Left cardiac atrium (tissue), 4 donors: Measurements from ENCODE around the gene PFN3. TPM values are rescaled to one million over a fixed set of nuclear protein-coding genes. Genes with fewer than 3 reads are reported as not detected.
"Not testable (repeated sequence)": the region's sequence is repeated elsewhere in the genome, so short reads cannot be mapped to it uniquely, and the experiment has no call there.

Experiments
- ATAC-seq, 2 donors: fragments of 200-7000 bp; cut with Tn5 transposase; one replicate each; pipeline ENCODE4 v1.9.1; 2020; ENCODE audit warnings: mild to moderate bottlenecking in 2 of 2, moderate library complexity in 2 of 2
- DNase-seq: peaks from one replicate; pipeline ENCODE4 v3.0.0-alpha.2; 2020
- intact Hi-C, 2 donors: fragments of 100-400 bp; cut with DNase I; formaldehyde crosslinking; loops; one replicate each; pipeline versions ENCODE4 v1.14.1 to v1.15.1; 2022 to 2023
- total RNA-seq, 2 donors: library from RNA; stranded (reverse); fragmentation: NEBNext Ultra II Directional; extraction: Animal tissue kit (Norgen Biotek cat#: 25700); gene quantifications; one replicate each; pipeline ENCODE4 v1.2.1, GENCODE V29; 2021
- donor health status: DM: no; HTN: yes; CAD: no.
- donor health status: DM: no; HTN: yes; CAD: no; lungs with severe emphysema.
- donor health status: DM: yes; HTN: yes; CAD: no.
- donor health status: Dilated cardiomyopathy.

Gene PFN3
- total RNA-seq, 2 donors from 2014 or later = not detected

DNA sequence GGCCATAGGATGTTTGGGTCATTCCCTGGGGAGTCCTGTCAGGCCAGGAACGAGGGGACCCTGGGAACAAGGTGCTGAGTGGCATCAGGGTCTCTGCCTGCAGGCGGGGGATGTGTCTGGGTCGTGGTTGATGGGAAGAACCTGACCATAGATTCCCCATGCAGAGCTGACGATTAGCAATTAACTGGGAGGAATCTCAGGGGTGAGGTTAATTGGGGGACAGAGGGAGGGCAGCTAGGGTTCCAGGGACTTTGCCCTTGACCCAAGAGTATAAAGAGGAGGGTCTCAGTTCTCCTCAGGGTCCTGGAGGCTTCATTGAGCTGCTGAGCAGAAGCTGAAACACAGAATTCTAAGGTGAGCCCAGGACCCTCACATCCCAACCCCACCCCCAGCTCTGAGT, 16.3 kb downstream of the PFN3 start, which contains the start of gene SLC34A1:
Gene SLC34A1, plus strand, starts transcription at position 301 of the 400 bp plus-strand sequence. CDS start 1,308 bp downstream, outside the sequence.
- DNase-seq (no peak), ATAC-seq (no peak)
- intact Hi-C loops = loop anchor here in 1 of 2 donors (5.0 kb wide), 1 partner anchor 67 kb away; no protein-coding TSS in a partner anchor

- no peak for ATAC-seq
- intact Hi-C loops = loop anchor here in 1 of 2 donors (5.0 kb wide), 1 partner anchor 66 kb away; no protein-coding TSS in a partner anchor
- DNase-seq = no peak
Observed at GRCh38 chr5:177383181-177383580, 17.3 kb downstream of the PFN3 start.

- DNase-seq = no peak
- intact Hi-C loops = loop anchor here in 1 of 2 donors (5.0 kb wide), 1 partner anchor 65 kb away; no protein-coding TSS in a partner anchor
- peak; percentile 63 to 78 for ATAC-seq
Observed at GRCh38 chr5:177382423-177383029, 17.9 kb downstream of the PFN3 start.

- no peak for DNase-seq
- no peak for ATAC-seq
- intact Hi-C loops = loop anchor here in 1 of 2 donors (5.0 kb wide), 1 partner anchor 63 kb away; no protein-coding TSS in a partner anchor
Observed at GRCh38 chr5:177380805-177381126, 19.7 kb downstream of the PFN3 start.

DNA sequence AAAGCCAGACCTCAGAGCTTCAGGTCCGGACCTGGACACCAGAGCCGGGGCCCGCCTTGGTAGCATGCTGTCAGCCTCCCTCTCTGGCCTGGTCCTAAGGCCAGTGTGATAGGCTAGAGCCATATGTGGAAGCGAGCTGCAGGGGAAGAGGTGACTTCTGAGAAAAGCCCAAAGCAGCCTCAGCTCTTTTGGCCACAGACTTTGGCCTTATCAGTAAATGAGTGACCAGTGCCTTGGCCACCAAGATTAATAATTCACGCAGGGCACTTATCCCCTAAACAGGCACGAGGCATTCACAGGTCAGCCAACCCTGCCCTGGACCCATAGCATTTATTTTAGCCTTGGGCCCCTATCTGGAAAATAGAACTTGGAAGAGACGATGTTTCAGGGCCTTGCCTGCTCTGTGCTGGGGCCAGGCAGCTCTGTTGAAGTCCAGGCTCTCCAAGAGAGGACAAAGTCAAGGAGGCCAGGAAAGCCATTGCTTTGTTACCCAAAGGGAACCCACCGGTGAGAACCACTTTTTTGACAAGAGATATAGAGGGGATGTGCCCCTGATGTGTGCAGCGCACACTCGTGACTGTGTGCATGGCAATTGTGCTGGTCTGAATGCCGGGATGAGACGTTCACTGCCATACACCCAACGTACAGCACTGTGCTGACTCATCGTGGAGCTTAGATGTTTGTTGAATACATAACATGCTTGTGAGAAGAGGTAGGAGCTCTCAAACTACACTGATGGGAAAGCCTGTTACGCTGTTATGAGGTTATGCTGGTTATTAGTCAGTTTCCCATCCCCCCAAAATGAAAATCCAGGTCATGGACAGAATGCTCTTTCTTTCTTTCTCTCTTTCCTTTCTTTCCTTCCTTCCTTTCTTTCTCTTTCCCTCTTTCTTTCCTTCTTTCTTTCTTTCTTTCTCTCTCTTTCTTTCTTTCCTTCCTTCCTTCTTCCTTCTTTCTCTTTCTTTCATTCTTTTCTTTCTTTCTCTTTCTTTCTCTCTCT, 21.3 kb downstream of the PFN3 start:
- ATAC-seq = no peak
- intact Hi-C loops = no loop called here
- DNase-seq = no peak

- no peak for DNase-seq
- no peak for ATAC-seq
- intact Hi-C loops = no loop called here
Observed at GRCh38 chr5:177377851-177378776, 22.3 kb downstream of the PFN3 start.

DNA sequence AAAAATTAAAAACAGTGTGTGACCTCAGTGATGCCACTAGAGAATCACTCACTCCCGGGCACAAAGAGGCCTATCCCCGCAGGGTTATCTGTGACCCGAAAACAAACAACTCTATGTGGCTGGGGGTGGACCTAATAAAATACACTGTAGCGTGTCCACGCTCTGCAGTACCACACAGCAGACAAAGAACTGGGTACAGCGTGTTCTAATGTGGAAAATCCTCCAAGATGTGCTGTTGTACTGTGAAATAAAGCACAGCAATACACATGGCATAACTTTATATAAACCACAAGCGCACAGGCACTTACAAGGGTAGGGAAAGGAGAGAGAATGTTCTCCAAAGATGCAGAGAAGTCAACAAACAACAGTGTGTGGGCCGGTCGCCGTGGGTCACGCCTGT, 24.4 kb downstream of the PFN3 start:
- DNase-seq = no peak
- intact Hi-C loops = no loop called here
- ATAC-seq = no peak

DNA sequence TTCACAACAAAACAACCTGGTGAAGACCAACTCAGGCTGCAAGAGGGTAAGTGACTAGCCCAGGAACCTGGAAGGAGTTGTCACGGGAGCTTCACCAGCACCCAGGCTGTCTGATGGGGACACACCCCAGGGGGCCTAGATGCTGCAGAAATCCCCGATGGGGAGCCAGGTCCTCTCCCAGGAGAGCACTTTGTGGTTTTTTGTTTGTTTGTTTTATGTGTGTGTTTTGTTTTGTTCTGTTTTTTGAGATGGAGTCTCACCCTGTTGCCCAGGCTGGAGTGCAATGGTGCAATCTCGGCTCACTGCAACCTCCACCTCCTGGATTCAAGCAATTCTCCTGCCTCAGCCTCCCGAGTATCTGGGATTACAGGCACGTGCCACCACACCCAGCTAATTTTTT, 24.9 kb downstream of the PFN3 start:
- intact Hi-C loops, DNase-seq, ATAC-seq: not testable (repeated sequence)

- intact Hi-C loops = no loop called here
- ATAC-seq = no peak
- DNase-seq = no peak
Observed at GRCh38 chr5:177374211-177374610, 26.2 kb downstream of the PFN3 start.

GRCh38 chr5:177373806-177374205, 26.7 kb downstream of the PFN3 start:
- ATAC-seq = no peak
- DNase-seq = no peak
- intact Hi-C loops = no loop called here

DNA sequence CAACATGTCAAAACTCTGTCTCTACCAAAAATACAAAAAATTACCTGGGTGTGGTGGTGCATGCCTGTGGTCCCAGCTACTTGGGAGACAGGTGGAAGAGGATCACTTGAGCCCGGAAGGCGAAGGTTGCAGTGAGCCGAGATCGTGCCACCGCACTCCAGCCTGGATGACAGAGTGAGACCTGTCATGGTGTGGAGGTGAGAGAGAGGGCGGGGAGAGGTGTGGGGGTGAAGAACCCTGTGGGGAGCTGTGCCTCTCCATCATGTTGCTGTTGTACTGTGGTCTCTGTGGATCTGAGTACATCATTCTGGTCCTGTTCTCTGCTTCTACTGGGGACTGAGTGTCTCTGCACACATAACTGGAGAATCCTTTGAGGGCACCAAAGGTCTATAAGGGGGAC, 27.6 kb downstream of the PFN3 start:
- no peak for DNase-seq
- ATAC-seq = no peak
- intact Hi-C loops = no loop called here

DNA sequence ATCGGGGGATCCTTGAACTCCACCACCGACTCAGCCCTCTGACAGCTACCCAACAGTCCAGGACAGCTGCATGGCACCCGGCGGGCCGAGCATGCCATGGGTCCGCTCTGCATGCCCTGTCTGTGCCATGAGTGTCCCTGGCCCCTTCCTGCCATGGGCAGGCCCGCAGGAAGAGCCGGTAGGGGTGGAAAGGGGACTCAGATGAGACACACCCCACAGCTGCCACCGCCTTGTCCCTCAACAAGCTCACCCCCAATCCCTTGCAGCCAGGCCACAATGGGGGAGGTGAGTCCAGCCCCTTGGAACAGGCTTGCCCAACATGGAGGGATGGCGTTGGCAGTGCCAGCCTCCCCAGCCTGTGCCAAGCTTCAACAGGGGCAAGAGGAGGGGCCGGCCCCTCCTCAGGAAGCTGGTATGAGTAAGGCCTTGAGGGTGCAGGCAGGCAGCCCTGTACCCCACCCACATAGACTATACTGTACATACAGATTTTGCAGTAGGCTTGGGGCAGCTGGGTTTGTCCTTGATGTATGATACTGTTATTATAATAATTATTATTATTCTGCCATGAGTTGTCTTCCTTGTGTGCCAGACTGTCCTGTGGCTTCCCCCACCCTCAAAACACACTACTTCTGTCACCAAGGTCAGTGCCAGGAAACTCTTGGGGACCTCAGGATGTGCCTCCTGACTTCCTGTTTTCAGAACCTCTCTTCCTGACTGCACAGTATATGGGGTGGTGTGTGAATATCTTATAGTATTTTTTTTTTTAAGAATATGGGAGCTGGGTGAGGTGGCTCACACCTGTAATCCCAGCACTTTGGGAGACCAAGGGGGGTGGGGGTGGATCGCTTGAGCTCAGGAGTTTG, 28.2 kb downstream of the PFN3 start:
- intact Hi-C loops = no loop called here
- ATAC-seq (no peak), DNase-seq (no peak)

- intact Hi-C loops = no loop called here
- ATAC-seq (no peak), DNase-seq (no peak)
Observed at GRCh38 chr5:177371120-177372033, 29.1 kb downstream of the PFN3 start.

DNA sequence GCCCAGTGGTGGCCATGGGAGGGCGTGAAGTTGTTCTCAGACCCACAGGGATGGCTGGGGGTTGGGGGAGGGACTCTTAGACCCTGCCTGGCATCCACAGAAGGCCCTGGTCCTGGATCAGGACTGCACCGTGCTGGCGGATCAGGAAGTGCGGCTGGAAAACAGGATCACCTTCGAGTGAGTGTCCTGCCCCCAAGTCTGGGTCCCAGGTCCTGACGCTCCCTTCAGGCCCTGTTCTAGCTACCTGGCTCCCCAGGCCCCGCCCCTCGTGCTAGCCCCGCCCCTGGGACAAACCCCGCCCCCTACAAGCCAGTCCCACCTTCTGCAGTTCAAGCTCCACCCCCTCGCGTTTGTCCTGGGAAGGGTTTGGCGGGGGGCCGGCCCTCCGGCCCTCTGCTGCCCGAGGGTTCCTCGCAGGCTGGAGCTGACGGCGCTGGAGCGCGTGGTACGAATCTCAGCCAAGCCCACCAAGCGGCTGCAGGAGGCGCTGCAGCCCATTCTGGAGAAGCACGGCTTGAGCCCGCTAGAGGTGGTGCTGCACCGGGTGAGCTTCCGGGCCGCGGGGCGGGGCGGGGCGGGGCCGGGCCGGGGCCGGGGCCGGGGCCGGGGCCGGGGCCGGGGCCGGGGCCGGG, 29.9 kb downstream of the PFN3 start:
- intact Hi-C loops = no loop called here
- DNase-seq = peak; percentile 87
- ATAC-seq = peak; percentile 66 to 71

- ATAC-seq (no peak), DNase-seq (no peak)
- intact Hi-C loops = loop anchor here in 1 of 2 donors (10.0 kb wide), 1 partner anchor 55 kb away; the partner anchor contains the start of gene MXD3
Observed at GRCh38 chr5:177369645-177370440, 30.6 kb downstream of the PFN3 start.
